Stimulated activated CD8-positive, alpha-beta memory T cell treated with anti-CD3 and anti-CD28 coated beads, Interleukin-15, amount 100 ng/mL, for 24 hours (primary cell): Measurements from ENCODE around the gene TBX3.

Experiments used
- DNase-seq: peaks from one replicate; pipeline ENCODE4 v3.0.0-alpha.2; 2020; ENCODE audit warnings: low read depth

TBX3 gene

DNA sequence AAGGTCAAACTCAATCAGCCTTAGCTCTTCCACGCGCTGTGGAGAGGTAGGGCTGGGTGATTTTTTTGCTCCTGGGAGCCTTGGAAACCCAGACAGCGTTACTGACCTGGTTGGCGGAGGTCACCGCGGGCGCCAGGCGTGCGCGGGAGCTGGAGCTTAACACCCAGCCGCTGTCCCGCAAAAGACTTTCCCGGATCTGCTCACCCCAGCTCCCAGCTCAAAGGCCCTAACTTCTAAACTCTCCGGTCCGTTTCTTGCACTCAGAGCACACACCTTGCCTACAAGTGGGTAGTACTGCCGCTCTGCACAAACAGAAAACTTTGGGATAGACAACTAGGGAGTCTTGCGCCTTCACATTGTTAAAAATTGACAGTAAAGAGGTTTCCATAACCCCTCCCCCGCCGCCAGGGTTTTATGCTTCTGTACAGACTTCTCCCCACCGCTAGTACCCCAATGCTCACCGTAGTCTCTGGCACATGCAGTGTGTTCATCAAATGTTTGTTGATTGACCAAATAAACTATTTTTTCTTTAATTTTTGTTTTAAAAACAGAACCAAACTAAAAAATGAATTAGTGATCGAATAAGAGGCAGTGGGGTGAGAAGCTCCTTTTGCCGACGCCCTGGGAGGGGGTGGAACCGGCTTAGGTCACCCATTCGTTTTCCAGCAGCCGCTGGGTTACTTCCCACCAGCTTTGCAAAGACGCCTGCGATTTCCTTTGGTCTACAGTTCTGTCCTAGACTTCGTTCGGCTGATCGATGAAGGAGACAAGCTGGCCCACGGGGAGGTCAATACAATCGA is 12.7 kb upstream of the TBX3 start:
- no peak for DNase-seq

DNA sequence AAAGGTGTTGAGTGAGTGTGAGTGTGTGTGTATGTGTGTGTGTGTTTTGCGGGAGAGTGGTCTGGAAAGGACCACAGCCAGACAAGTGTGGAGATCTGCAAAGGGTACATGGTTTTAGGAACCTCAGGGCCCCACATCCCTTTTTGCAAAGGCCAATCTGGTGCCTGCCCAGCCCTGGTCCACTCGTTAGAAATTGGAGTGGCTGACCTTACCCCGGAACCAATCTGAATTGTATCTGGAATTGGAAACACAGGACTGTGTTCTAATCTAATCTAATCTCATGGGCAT is 11.3 kb upstream of the TBX3 start:
- no peak for DNase-seq

DNA sequence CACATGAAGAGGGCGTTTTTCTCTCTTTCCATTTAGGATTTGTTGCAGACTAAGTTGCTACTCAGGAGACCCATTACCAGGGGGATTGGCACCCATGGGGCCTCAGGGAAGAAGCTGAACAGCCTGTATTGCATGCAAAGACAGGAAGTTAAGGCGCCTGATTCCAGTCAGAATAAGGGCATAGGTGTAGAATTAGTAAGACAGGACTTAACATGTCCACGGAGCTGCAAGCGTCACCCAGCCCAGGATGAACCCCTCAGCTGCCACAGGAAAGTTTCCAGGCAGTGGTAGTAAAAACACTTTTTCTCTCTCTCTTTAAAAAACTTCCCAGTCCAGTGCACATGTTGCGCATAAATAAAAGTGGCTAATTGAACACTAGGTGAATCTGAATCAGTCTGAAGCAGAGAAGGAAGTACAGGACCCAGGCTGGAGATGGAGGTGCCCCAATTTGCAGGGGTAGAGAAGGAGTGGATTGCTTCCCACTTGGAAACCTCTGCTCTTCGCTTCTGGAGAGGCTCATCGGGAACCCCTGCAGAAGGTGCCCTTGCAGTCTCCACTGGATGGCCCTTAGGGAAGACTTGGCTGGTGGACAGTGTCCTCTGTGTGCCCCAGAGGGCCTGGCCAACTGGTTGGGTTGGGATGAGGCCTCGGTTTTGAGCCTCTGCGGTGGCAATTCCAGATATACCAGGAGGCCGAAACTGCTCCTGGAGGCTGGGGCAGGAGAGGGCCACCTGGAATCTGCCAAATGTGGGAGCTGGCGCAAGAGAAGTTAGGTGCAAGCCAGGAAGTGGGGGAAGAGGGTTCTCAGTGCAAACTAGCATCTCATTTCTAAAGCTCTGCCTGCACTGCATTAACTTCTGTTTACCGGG is 10.7 kb upstream of the TBX3 start:
- no peak for DNase-seq

DNA sequence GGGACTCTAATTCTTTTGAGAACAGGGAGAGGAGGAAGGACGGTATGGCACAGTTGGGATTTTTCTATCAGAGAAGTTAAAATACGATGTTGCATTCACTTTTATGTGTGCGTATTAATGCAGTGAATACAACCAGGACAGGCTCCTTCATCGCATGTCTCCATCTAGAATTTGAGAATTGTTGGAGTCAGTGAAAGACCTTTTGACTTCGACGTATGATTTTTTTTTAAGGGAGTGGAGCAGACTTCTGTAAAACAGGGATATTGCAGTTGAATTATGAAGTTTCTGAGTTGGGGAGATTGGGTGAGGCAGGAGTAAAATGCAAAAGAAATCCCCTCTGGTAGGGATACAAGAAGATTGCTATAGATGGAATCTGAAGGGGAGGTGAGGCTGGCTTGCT is 9.6 kb upstream of the TBX3 start:
- no peak for DNase-seq

DNA sequence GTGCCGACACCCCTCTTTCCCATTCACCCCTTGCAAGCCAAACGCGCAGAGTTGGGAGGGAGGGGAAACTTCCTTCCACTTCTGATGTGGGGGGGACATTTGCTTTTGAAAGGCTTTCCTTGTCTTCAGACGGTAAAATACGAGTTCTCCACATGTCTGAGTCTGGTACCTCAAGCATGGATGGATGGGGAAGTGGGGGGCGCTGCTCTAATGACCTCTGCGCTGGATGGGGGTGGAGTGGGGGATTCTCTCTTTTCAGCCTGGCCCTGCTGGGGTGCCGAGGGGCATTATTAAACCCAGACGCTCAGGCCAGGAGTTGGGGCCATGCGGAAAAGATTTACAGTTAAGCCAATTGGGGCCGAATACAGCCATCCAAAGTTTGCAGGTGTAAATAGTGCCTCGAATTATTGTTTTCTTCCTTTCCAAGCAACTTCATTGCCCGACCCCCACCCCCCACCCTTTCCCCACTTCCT is 9.1 kb upstream of the TBX3 start:
- DNase-seq, result no peak

DNA sequence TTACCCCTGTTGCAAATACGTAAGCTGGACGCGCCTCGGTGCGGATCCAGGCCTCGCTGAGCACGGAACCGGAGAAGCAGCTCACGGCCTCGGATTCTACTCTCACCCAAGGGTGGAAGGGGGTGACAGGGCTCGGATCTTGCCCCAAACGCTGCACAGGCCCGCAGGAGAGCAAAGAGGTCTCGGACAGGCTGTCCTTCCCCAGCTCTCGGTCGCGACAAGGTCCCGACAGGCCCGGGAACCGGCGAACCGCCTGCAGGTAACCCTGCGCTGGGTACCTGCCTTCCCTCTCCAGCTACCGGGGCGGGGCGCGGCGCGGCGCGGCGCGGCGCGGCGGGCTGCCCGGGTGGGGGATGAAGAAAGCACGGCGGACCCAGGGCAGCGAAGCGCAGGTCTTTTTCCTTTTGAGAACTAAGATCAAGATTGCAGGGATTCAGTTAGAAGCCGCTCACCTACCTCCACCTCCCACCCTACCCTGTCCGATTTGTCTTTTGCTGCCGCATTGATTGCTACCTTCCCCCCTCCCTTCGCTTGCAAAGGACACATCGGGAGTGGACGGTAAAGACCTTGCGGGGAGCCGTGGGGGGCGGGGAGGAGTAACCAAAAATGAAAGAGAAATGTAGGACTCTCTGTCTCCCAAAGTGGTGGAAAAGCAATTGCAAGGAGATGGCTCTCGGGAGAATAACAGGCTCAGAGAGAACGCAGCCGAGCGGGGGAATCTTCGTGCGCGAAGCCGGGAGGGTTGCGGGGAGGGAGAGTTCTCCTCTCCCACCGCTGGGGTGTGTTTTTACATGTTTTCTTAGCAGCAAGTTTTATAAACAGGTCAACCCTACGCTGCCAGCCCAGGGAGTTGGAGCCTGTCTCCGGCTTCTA is 8.4 kb upstream of the TBX3 start:
- DNase-seq, result no peak

DNA sequence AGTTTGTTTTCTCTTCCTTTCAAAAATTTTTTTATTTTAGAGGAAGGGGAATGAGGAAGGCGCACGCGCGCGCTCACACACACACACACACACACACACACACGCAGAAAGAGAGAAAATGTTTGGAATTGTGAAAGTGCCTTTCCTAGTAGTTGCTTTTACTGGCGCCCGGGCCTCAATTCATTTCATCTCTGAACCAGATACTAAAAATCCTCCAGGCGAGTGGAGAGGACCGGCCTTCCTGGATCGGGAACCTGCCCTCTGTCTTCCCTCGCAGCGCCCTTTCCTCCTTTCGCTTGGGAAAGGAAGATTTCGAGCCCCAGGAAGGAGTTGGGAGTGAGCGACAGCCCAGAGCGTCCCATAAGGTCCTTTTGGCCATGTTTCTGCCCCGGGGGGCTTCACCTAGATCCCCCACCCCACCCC is 7.8 kb upstream of the TBX3 start:
- no peak for DNase-seq

DNA sequence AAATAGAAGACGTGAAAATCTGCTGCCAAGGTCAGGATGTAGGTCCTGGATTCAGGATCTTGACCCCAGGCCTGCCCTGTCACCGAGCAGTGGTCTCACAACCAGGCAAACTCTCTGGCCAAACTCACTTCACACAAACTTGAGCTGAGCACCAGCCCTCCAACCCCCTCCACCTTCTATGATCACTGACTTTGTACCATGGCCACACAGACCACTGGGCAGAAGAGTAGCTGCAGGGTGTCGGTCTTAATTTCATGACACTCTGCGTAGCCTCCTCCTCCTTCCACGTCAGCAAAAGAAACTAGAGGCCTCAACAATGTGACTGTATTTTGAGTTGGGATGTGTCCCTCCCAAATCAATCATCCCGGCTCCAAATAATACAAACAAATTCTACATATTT is 7.2 kb upstream of the TBX3 start:
- no peak for DNase-seq

DNA sequence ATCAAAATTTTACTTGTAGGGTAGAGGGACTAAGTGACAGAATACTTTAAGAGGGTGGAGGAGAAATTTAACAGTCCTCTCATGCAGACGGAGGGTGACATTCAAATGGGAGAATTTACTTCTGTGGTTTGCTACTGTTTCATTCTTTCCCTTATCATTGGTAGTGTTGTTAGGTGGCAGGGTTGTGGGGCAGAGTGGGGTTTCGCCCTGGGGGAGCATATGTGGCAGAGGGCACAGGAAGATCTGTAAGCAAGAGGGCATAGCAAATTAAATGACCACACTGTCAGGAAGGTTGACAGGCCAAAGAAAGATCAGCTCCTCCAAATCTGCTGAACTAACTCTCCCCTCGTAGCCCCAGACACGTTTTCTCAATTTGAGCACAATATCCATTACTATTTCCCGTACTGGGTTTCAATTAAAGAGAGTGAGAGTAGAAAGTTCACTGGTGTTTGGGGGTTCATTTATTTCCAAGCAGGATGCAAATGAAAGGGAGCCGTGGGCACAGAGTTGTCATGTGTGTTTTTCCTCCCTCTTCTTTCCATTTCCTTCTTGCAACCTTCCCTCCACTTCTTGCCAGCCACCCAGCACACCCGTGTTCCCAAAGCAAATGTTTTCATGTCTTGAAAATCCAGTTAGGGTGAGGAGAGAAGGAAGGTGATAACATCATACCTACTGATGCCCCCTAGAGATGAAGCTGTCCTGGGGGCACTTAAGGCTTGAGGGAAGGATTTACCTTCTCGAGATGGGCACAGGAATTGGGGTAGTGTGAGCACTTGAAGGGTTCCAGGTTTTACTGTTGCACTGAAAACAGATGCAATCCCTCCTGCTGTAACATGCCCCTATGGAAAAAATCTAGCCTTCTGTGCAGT is 6.5 kb upstream of the TBX3 start:
- no peak for DNase-seq

DNA sequence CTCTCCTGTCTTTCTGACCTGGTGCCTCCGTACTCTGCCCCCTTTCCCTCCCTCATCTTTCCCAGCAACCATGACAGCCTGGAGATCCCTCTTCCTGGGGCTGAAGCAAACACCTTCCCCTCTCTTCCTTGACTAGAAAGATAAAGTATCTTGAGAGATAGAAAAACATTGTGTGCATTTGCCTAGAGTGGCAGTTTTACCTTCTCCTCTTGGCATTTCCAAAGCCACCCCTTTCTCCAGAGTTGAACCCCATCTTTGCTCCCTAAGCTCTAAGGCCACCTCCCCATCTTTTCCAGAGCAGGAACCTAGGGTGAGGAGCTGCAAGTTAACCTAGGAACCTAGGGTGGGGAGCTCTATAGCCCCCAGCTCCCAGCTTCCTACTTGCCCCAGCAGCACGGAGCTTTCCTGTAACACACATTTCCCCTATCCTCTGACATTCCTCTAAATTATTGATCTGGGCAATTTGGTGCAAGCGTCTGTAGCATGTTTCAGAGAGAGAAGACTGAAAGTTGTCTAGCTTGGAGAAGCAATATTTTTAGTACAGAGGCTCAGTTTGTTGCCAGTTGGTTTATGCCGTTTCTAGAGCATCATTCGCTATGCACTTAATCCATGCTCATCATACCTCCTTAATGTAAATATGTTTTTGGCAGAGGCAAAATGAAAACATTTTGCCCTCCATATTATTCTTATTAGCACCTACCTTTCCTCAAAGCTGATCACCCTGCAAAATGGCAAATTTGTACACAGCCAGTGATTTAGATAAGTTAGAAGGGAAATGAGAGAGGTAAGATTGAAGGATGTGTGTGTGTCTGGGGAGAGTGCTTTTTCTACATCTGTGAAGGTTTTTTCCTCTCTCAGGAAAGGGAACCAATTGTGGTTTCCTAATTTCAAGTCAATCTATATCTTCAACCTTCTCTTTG is 5.4 kb upstream of the TBX3 start:
- no peak for DNase-seq

DNA sequence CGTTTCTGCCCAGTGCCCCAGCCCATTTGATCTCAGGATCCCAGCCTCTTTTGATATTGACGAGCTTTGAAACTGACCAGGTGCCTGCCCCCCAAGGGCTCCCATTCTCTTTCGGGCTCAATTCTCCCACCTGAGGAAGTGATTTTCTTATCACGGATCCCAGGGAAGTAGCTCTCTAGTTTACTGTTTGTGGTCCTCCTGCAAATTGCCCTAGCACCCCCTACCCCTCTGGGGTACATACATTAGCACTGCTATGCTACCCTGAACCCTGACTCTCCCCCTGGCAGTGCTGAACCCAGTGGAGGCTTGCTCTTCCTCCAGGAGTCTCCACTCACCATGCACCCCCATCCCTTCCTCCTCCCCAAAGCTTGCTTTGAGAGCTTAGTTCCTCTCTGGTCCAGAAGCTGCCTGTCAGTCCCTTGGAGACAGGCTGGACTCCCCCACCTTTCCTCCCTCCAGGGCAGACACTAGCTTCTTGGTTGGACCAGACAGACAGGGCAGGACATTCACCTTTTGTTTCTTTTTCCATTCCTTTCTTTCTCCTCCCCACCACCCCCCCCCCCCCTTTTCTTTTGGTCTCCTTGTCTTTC is 4.4 kb upstream of the TBX3 start:
- DNase-seq, result no peak

DNA sequence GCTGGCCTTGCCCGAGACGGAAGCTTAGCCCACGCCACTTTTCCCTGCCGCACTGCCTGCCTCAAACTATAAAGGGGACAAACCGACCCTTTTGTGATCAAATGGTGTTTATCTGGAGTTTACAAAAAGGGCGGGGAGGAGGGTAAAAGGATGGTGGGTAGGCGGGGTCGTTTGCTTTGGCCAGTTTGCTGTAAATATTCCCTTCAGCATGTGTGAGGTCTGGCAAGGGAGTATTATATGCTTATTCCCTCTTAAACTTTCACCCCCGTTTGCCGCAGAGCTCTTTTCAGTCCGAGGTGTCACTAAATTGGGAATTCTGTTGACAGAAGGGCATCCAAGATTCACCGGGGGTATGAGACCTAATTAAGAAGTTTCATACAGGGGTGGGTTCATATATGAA is 3.8 kb upstream of the TBX3 start:
- no peak for DNase-seq

DNA sequence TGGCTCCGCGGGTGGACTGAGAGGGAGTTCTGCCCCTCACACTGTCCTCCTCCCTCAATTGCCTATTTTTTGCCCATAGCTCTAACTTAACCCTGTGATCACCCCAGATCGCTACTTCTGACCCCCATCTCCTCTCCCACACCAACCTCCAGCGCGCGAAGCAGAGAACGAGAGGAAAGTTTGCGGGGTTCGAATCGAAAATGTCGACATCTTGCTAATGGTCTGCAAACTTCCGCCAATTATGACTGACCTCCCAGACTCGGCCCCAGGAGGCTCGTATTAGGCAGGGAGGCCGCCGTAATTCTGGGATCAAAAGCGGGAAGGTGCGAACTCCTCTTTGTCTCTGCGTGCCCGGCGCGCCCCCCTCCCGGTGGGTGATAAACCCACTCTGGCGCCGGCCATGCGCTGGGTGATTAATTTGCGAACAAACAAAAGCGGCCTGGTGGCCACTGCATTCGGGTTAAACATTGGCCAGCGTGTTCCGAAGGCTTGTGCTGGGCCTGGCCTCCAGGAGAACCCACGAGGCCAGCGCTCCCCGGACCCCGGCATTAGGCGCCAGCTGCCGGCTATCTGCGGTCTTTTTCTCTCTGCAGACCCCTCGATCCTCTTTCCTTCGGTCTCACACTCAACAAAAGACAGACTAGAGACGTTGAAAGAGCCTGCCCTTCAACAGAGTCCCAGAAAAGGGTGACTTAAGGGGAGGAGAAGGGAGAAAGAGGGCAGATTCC is 3.0 kb upstream of the TBX3 start:
- DNase-seq, result no peak

DNA sequence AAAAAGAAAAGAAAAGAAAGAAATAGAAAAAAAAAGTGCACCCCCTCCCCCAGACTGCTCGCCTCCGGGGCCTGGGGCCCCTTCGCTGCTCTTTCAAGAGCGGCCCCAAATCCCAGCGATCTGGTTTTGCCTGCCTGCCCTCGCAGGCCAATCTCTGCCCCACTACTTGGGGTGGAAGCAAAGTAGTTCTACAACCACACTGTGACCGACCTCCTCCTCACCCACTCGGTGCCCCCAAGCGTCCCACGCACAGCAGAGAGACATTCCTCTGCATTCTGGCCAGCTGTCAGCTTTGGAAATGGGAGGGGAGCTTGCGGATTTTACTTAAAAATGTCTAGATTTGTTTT is 2.4 kb upstream of the TBX3 start:
- DNase-seq, result no peak

DNA sequence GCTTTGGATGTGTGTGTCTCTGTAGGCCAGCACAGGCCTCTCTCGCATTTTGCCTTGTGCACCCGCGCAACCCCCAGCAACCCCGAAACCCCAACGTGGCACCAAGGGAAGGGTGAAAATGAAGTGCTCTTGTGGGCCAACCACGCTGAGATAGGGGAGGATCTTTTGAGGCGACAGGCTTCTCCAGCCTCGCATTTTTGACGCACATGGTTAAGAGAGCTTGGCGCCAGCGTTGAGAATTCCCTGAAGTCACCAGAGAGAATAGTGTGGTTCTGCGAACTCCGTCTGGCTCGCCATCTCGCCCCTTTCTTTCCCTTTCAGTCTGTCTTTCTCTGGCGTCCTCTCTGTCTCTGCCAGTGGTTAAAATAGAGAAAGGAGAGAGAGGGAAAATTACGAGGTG is 1.9 kb upstream of the TBX3 start:
- DNase-seq, result no peak

DNA sequence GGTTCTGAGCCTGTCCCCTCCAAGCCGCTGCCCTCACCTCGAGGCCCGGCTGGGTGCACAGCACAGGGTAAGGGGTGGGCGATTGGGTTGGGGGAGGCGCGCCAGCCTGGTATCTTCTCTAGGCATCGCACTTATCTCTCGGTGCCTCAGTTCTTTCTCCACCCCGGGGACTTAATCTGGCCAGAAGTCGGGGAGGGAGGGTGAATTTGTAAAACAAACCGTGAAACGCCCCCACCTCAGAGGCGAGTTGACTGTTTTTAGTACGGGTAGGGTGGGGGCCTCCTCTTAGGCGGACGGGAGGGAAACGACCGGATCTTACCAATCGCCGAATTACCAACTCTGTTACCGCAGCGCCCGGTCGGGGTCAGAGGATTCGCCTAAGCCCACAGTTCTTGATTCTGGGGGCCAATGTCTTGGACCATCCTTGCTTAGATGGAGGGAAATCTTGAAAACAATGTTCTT is 1.4 kb upstream of the TBX3 start:
- DNase-seq, result no peak

DNA sequence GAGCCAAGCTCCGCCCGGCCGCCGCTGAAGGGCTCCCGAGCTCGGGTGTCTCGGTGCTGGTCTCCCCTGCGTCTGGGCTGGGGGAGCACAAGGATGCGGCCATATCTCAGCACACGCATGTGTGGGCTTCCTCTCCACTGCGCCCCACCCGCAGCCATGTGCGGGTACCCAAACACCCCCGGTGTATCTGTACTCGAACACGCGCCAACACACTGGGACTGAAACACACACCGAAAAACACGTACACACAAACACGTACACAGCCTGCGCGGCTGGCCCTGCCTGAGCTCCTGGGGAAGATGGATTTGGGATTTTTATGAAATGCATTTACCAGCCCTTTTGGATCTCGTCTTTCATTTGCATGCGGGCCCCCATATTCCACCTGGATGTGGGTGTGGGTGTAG is 897 bp upstream of the TBX3 start:
- no peak for DNase-seq

DNA sequence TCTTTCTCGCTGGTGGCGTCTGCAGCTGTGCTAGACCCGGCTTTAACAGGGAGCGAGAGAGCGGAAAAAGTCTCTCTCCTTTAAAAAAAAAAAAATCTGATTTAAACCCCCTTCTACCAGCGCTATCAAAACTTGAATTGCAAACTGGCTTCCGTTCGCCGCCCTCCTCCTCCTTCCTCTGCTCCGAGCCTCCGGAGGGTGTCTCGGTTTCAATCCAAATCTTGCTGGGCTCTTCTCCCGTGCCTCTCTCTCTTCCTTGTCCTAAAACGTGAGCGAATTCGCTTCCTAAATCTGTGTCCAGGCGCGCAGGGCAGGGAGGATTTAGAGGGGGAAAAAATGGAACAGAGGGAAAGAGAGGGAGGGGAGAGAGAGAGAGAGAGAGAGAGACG is 272 bp downstream of the TBX3 start:
- no peak for DNase-seq
